ENCODE data around the gene IREB2. TPM values are rescaled to one million over a fixed set of nuclear protein-coding genes. Genes with fewer than 3 reads are reported as not detected.
"Not testable (repeated sequence)": the region's sequence is repeated elsewhere in the genome, so short reads cannot be mapped to it uniquely, and the experiment has no call there.

Gene IREB2
- total RNA-seq, 1 donor from 2014 or later, result 82.4 TPM

DNA sequence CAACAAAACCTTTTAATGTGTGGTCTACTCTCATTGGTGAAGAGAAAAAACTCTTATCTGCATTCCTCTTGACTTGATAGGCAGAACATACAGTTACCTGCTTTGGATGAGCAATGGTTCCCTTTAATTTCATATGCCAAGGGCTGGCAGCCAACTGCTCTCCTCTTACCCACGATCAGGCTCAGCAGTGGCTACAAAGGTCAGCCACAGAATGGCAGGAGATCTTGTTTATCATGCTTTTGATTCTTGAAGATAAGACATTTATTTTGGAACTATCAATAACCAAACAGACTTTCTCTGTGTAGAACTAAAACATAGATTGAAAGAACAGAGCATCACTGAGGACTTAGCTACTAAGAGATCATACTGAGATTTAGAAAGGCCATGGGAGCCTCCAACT is 6.1 kb upstream of the IREB2 start:
- no peaks in the 10 kb centered on the region for H3K9me3 Mint-ChIP-seq (ENCODE audit: unreplicated experiment)
- no peak overlapping the region for H3K4me3 Mint-ChIP-seq (ENCODE audit: unreplicated experiment)
- H3K27me3 Mint-ChIP-seq (ENCODE audit: unreplicated experiment), result peaks cover 2% of the 10 kb centered on the region
- peaks cover 4% of the 10 kb centered on the region for H3K4me1 Mint-ChIP-seq (ENCODE audit: low read depth, unreplicated experiment)
- no peak for DNase-seq
- TF ChIP-seq, protein P1, sequence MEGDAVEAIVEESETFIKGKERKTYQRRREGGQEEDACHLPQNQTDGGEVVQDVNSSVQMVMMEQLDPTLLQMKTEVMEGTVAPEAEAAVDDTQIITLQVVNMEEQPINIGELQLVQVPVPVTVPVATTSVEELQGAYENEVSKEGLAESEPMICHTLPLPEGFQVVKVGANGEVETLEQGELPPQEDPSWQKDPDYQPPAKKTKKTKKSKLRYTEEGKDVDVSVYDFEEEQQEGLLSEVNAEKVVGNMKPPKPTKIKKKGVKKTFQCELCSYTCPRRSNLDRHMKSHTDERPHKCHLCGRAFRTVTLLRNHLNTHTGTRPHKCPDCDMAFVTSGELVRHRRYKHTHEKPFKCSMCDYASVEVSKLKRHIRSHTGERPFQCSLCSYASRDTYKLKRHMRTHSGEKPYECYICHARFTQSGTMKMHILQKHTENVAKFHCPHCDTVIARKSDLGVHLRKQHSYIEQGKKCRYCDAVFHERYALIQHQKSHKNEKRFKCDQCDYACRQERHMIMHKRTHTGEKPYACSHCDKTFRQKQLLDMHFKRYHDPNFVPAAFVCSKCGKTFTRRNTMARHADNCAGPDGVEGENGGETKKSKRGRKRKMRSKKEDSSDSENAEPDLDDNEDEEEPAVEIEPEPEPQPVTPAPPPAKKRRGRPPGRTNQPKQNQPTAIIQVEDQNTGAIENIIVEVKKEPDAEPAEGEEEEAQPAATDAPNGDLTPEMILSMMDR (IDR thresholded peaks at IDR 0.05; ENCODE audit: partially characterized antibody, unreplicated experiment), result no peak
- peaks cover 4% of the 10 kb centered on the region for H3K36me3 Mint-ChIP-seq (ENCODE audit: unreplicated experiment)
- no peak overlapping the region for H3K27ac Mint-ChIP-seq (ENCODE audit: unreplicated experiment)

GRCh38 chr15:78432664-78433063 is 5.4 kb upstream of the IREB2 start:
- H3K4me3 Mint-ChIP-seq (ENCODE audit: unreplicated experiment), result no peak overlapping the region
- TF ChIP-seq, protein P1 (IDR thresholded peaks at IDR 0.05; ENCODE audit: partially characterized antibody, unreplicated experiment), result no peak
- H3K36me3 Mint-ChIP-seq (ENCODE audit: unreplicated experiment), result peaks cover 4% of the 10 kb centered on the region
- no peak overlapping the region for H3K27ac Mint-ChIP-seq (ENCODE audit: unreplicated experiment)
- H3K27me3 Mint-ChIP-seq (ENCODE audit: unreplicated experiment), result peaks cover 3% of the 10 kb centered on the region
- DNase-seq, result no peak
- peaks cover 5% of the 10 kb centered on the region for H3K9me3 Mint-ChIP-seq (ENCODE audit: unreplicated experiment)
- H3K4me1 Mint-ChIP-seq (ENCODE audit: low read depth, unreplicated experiment), result peaks cover 8% of the 10 kb centered on the region

- peaks cover 12% of the 10 kb centered on the region for H3K9me3 Mint-ChIP-seq (ENCODE audit: unreplicated experiment)
- TF ChIP-seq, protein P1 (IDR thresholded peaks at IDR 0.05; ENCODE audit: partially characterized antibody, unreplicated experiment), result no peak
Measured at GRCh38 chr15:78434134-78434533, 3.9 kb upstream of the IREB2 start.

DNA sequence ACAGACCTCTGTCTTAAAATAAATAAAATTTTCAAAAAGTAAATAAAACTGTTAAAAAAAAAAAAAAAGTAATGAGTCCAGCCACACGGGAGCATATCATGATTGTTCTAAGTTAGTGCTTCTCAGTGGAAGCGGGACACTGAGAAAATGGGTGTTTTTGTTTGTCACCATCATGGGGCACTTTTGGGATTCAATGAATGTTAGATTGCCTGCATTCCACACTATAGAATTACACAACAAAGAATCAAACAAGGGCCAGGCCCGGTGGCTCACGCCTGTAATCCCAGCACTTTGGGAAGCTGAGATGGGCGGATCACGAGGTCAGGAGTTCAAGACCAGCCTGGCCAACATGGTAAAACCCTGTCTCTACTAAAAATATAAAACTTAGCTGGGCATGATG is 3.3 kb upstream of the IREB2 start:
- H3K9me3 Mint-ChIP-seq (ENCODE audit: unreplicated experiment), result peaks cover 13% of the 10 kb centered on the region
- H3K4me1 Mint-ChIP-seq (ENCODE audit: low read depth, unreplicated experiment); H3K36me3 Mint-ChIP-seq (ENCODE audit: unreplicated experiment); H3K4me3 Mint-ChIP-seq (ENCODE audit: unreplicated experiment); H3K27me3 Mint-ChIP-seq (ENCODE audit: unreplicated experiment); DNase-seq; H3K27ac Mint-ChIP-seq (ENCODE audit: unreplicated experiment): not testable (repeated sequence)

More at GRCh38 chr15:78434134-78434533, 3.9 kb upstream of the IREB2 start:
- no peak overlapping the region for H3K27ac Mint-ChIP-seq (ENCODE audit: unreplicated experiment)
- H3K4me1 Mint-ChIP-seq (ENCODE audit: low read depth, unreplicated experiment), result peaks cover 8% of the 10 kb centered on the region
- DNase-seq, result no peak
- no peak overlapping the region for H3K4me3 Mint-ChIP-seq (ENCODE audit: unreplicated experiment)
- H3K36me3 Mint-ChIP-seq (ENCODE audit: unreplicated experiment), result peaks cover 4% of the 10 kb centered on the region
- peaks cover 10% of the 10 kb centered on the region for H3K27me3 Mint-ChIP-seq (ENCODE audit: unreplicated experiment)

DNA sequence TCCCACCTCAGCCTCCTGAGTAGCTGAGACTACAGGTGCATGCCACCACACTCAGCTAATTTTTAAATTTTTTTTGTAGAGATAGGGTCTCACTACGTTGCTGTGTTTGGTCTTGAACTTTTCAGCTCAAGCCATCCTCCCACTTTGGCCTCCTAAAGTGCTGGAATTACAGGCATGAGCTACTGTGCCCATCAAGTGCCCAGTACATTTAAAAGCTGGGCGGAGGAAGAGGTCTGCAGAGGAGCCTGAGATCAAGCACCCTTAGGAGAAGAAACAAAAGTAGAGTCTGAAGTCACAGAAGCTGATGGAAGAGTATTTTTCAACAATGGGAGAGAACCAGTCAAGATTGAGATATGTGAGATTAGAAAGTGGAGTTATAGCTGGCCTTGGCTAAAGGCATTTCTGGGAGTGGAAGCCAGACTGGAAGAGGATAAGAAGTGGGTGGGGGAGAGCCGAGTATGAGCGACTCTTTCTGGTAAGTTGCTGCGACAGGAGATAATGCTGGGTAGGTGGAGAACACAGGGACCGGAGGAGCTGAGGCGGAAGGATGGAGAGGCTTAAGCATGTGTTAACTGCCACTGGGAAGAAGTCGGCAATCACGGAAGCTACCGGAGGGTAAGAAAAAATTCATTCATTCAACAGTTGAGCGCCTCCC is 782 bp upstream of the IREB2 start:
- TF ChIP-seq, protein P1 (IDR thresholded peaks at IDR 0.05; ENCODE audit: partially characterized antibody, unreplicated experiment), result no peak
- Mint-ChIP-seq H3K27ac (ENCODE audit: unreplicated experiment) (peak overlapping the region; percentile 86), H3K4me3 (ENCODE audit: unreplicated experiment) (peak overlapping the region; percentile 97), H3K9me3 (ENCODE audit: unreplicated experiment) (peaks cover 13% of the 10 kb centered on the region), H3K27me3 (ENCODE audit: unreplicated experiment) (peaks cover 8% of the 10 kb centered on the region), H3K36me3 (ENCODE audit: unreplicated experiment) (peaks cover 4% of the 10 kb centered on the region), H3K4me1 (ENCODE audit: low read depth, unreplicated experiment) (peaks cover 8% of the 10 kb centered on the region)
- DNase-seq, result no peak

All from glutamatergic neuron (in vitro differentiated cells).